Esophagus muscularis mucosa (tissue), 3 donors: ENCODE data around the gene FNTB.

Experiments
- CTCF ChIP-seq, 3 experiments: fragments of 200-600 bp in 2 of 3; fragments of 450-650 bp in 1 of 3; sonication (generic) in 2 of 3; IDR thresholded peaks; one replicate each; pipeline ENCODE4 v1.5.1; 2017 to 2019; ENCODE audit warnings: antibody characterized with exemption in 3 of 3, mild to moderate bottlenecking in 2 of 3, moderate library complexity in 1 of 3
- POLR2A ChIP-seq: fragments of 450-650 bp; IDR thresholded peaks from one replicate; pipeline ENCODE4 v1.6.1; 2017; ENCODE audit warnings: antibody characterized with exemption, moderate library complexity, mild to moderate bottlenecking, low read depth

GRCh38 chr14:64958201-64958600 is 28.5 kb upstream of the FNTB start:
- TF ChIP-seq CTCF (IDR thresholded peaks at IDR 0.05) (no peak), POLR2A (no peak)
